HG03108 (cell line): Measurements from ENCODE around the gene OTOF.

ENCODE experiments used
- ATAC-seq: cut with Tn5 transposase; IDR thresholded peaks from one replicate; pipeline ENCODE4 v1.9.1; 2021; ENCODE audit warnings: moderate library complexity; ENCODE audit not compliant: unreplicated experiment

The OTOF gene

GRCh38 chr2:26454561-26455001 is 23.3 kb downstream of the OTOF start:
- no peak for ATAC-seq

GRCh38 chr2:26453421-26454329 is 24.2 kb downstream of the OTOF start:
- no peak for ATAC-seq

GRCh38 chr2:26451700-26452099 is 26.2 kb downstream of the OTOF start:
- no peak for ATAC-seq

- no peak for ATAC-seq
Measured at GRCh38 chr2:26450031-26450635, 27.8 kb downstream of the OTOF start.

- ATAC-seq, result no peak
Measured at GRCh38 chr2:26449278-26450030, 28.5 kb downstream of the OTOF start.

- ATAC-seq, result no peak
Measured at GRCh38 chr2:26448651-26449050, 29.3 kb downstream of the OTOF start.

- no peak for ATAC-seq
Measured at GRCh38 chr2:26444236-26444635, 33.7 kb downstream of the OTOF start.

- ATAC-seq, result no peak
Measured at GRCh38 chr2:26442707-26443106, 35.2 kb downstream of the OTOF start.

- no peak for ATAC-seq
Measured at GRCh38 chr2:26442301-26442700, 35.6 kb downstream of the OTOF start.

- no peak for ATAC-seq
Measured at GRCh38 chr2:26438926-26439325, 39.0 kb downstream of the OTOF start.

- no peak for ATAC-seq
Measured at GRCh38 chr2:26438526-26438925, 39.4 kb downstream of the OTOF start.

- no peak for ATAC-seq
Measured at GRCh38 chr2:26435106-26435505, 42.8 kb downstream of the OTOF start.

- ATAC-seq, result no peak
Measured at GRCh38 chr2:26432859-26433258, 45.1 kb downstream of the OTOF start.

GRCh38 chr2:26432363-26432762 is 45.6 kb downstream of the OTOF start:
- ATAC-seq, result no peak

- ATAC-seq, result no peak
Measured at GRCh38 chr2:26430826-26431225, 47.1 kb downstream of the OTOF start.

- ATAC-seq, result no peak
Measured at GRCh38 chr2:26429779-26430578, 47.9 kb downstream of the OTOF start.

GRCh38 chr2:26428846-26429245 is 49.1 kb downstream of the OTOF start:
- no peak for ATAC-seq

- no peak for ATAC-seq
Measured at GRCh38 chr2:26424221-26424620, 53.7 kb downstream of the OTOF start.

GRCh38 chr2:26423750-26424149 is 54.2 kb downstream of the OTOF start:
- ATAC-seq, result no peak

- no peak for ATAC-seq
Measured at GRCh38 chr2:26422947-26423629, 54.8 kb downstream of the OTOF start.
